Choroid plexus epithelial cell (primary cell): ENCODE results near the gene EMC8.

ENCODE experiments used
- DNase-seq: peaks from one replicate; pipeline ENCODE4 v3.0.0-alpha.2; 2010; ENCODE audit warnings: low read depth
- H3K4me3 ChIP-seq: 2 replicates; pipeline ENCODE4 v1.5.1; 2011; ENCODE audit warnings: low read depth, mild to moderate bottlenecking, control low read depth, low read length, moderate library complexity
- TF ChIP-seq, protein P1 (sequence below): conservative IDR thresholded peaks from 2 replicates; pipeline ENCODE4 v1.5.1; 2011; ENCODE audit warnings: low read depth, mild to moderate bottlenecking, control low read depth, inconsistent platforms, low read length, moderate library complexity

EMC8 gene

DNA sequence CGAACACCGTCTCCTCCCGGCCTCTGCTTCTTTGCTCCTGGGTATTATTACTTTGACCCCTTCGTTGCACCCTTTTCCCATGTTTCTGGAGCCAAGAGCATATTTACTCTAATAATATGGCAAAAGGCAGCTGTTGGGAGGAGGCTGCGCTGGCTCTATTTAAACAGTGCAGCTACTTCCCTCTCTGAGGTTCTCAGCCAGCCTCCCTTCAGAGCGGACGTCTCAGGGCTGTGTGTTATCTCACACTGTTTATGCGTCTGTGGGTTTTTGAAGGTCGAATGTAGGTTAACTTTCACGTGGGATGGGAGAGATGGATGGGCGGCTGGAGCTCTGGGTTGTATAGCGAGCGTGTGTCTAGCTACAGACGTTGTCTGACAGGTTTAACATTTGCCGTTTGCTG is 45.4 kb upstream of the EMC8 start:
- H3K4me3 ChIP-seq: no peak overlapping the region
- DNase-seq: peak; percentile 38
- TF ChIP-seq, protein P1, sequence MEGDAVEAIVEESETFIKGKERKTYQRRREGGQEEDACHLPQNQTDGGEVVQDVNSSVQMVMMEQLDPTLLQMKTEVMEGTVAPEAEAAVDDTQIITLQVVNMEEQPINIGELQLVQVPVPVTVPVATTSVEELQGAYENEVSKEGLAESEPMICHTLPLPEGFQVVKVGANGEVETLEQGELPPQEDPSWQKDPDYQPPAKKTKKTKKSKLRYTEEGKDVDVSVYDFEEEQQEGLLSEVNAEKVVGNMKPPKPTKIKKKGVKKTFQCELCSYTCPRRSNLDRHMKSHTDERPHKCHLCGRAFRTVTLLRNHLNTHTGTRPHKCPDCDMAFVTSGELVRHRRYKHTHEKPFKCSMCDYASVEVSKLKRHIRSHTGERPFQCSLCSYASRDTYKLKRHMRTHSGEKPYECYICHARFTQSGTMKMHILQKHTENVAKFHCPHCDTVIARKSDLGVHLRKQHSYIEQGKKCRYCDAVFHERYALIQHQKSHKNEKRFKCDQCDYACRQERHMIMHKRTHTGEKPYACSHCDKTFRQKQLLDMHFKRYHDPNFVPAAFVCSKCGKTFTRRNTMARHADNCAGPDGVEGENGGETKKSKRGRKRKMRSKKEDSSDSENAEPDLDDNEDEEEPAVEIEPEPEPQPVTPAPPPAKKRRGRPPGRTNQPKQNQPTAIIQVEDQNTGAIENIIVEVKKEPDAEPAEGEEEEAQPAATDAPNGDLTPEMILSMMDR: no peak

DNA sequence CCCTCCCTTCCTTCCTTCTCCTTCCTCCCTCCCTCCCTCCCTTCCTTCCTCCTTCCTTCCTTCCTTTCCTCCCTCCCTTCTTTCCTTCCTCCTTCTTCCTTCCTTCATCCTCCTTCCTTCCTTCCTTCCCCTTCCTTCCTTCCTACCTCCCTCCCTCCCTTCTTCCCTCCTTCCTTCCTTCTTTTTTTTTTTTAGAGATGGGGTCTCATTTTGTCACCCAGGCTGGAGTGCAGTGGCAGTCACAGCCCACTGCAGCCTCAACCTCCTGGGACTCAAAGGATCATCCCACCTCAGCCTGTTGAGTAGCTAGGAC is 44.8 kb upstream of the EMC8 start:
- H3K4me3 ChIP-seq: no peak overlapping the region
- DNase-seq: no peak
- TF ChIP-seq, protein P1: no peak

DNA sequence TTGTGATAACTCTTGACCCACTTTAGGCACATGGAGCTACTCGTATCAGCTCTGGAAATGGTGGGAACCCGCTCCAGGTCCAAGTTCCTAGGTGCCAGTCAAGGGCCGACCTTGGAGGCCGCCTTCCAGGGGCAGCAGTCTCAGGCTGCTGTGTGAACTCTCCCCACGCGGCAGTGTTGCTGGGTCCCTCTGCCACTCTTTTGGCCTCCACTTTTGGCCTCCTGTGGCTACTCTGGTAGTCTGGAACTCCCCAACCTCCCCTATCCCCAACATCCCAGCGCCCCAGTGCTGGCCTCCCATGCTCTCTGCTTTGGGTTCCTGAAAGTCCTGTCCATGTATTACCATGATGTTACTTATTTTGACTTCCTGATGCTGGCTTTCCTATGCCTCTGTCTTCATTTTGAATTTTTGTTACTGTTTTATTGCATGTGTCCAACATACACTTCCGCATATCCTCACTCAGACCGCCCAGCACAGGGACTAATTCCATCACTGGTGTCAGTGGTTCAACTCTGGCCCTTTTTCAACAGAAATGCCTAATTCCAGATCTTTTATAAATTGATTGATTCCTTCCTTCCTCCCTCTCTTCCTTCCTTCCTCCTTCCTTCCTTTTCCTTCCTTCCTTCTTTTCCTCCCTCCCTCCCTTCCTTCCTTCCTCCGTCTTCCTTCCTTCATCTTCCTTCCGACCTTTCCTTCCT is 44.3 kb upstream of the EMC8 start:
- no peak for DNase-seq
- TF ChIP-seq, protein P1: no peak
- H3K4me3 ChIP-seq: no peak overlapping the region

DNA sequence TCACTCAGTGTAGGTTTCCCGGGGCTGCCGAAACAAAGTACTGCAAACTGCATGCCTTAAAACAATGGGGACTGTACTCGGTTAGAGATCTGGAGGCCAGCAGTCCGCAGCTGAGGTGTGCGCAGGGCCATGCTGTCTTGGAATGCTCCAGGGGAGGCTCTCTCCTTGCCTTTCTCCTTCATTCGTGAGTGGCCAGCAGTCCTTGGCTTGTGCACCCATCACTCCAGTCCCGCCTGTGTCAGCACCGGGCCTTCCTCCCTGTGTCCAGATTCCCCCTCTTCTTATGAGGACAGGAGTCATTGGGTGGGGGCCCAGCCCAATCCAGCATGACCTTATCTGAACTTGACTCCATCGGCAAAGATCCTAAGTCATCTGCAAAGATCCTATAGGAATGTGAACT is 43.5 kb upstream of the EMC8 start:
- no peak for DNase-seq
- TF ChIP-seq, protein P1: no peak
- no peak overlapping the region for H3K4me3 ChIP-seq

DNA sequence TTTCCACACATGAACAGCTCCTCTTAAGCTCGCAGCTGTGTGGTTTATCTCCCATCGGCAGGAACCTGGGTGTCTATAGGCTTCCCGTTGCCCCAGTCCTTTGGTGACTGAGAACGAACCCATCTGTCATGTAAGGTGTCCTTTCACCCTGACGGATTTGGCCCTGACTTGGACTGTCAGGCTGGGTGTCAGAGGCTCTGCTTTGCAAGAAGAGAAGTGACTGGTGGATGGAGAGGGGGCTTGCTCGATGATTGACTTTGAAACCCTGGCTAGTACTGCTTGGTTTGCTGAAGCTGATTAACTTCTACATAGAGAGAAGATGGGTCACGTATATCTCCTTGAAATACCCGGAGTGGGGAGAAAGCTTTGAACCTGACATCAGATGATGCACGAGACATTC is 43.1 kb upstream of the EMC8 start:
- no peak overlapping the region for H3K4me3 ChIP-seq
- no peak for DNase-seq
- TF ChIP-seq, protein P1: no peak

DNA sequence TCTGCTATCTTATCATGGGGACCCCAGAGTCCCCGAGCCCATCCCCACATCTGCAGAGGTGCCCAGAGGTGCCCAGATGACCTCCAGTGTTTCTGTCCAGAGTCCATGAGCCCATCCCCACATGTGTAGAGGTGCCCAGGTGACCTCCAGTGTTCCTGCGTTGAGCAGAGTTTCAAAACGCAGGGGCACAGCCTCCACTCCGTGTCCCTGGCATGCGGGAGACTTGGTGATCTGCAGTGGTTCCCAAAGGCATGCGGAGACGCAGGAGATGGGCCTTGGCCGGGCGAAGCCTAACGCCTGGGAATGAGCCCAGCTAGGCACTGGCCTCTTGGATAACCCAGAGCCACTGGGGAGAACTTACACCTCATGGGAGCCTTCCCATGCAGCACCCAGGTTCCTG is 41.5 kb upstream of the EMC8 start:
- no peak overlapping the region for H3K4me3 ChIP-seq
- TF ChIP-seq, protein P1: no peak
- DNase-seq: no peak

DNA sequence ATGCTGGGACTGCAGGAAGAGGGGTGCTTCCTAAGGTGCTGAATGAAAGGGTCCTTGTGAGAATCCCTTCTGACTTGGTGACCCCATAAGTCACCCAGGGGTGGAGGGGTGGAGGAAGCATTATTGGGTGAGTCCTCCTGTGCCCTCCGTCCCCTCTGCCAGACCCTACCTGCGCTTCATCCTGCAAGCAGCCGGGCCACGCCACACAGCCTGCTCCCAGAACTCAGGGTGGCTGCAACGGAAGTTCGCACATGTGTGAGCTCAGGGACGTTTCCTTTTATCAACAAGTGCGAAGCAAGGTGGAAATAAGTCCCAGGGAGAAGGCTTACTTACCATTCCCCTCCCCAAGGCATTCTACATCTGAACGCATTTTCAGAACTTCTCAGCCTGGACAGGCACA is 41.1 kb upstream of the EMC8 start:
- no peak for DNase-seq
- no peak overlapping the region for H3K4me3 ChIP-seq
- TF ChIP-seq, protein P1: no peak
